PC-9 (cell line): ENCODE measurements around the gene FOXD2.

ENCODE experiments used
- CTCF ChIP-seq: fragments of 200-600 bp; sonication (generic); conservative IDR thresholded peaks from 2 replicates; pipeline ENCODE4 v1.6.1; 2017; ENCODE audit warnings: mixed run types, antibody characterized with exemption, mild to moderate bottlenecking, moderate library complexity
- EZH2 ChIP-seq: fragments of 200-600 bp; sonication (generic); IDR thresholded peaks from 2 replicates; pipeline ENCODE4 v1.8.0; 2017; ENCODE audit warnings: antibody characterized with exemption, low read depth

DNA sequence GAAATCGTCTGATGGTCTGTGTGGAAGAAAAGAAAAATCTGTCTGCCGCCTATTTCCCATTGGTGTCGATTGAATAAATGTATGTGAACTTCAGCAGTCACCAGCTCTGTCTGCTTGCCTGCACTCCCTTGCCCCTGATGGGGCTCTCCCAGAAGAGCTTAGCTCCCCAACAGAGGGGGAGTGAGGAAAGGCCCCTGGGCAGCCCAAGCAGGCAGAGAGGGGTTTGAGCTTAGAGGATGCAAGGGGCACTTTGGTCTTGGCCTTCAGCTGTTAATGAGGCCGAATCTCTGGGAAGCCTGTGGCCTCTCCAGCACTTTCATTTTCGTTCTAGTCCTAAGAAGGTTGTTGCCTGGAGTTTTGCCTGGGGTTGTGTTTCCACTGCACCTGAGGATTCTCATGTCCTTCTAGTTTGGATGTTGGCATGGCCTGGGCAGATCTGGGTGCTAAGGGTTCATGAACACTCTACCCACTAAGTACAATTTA lies 2.8 kb downstream of the FOXD2 start:
- TF ChIP-seq CTCF (no peak), EZH2 (no peak)
